Measurements from ENCODE around the gene MYO5B.
A peak's percentile ranks its signal among the peaks of the same experiment; 100 is the strongest.
"Not testable (repeated sequence)": the region's sequence is repeated elsewhere in the genome, so short reads cannot be mapped to it uniquely, and the experiment has no call there.

Gene MYO5B

GRCh38 chr18:49911427-49911826 is 283.5 kb downstream of the MYO5B start:
- DNase-seq = no peak

GRCh38 chr18:49910986-49911385 is 284.0 kb downstream of the MYO5B start:
- DNase-seq = no peak

- DNase-seq = no peak
These were observed 284.9 kb downstream of the MYO5B start for GRCh38 chr18:49910019-49910418.

- peak; percentile 16 for DNase-seq
These were observed 287.5 kb downstream of the MYO5B start for GRCh38 chr18:49907346-49907929.

GRCh38 chr18:49905771-49906170 is 289.2 kb downstream of the MYO5B start:
- DNase-seq = no peak

GRCh38 chr18:49904871-49905555 is 289.9 kb downstream of the MYO5B start:
- no peak for DNase-seq

- no peak for DNase-seq
These were observed 293.0 kb downstream of the MYO5B start for GRCh38 chr18:49901862-49902340.

GRCh38 chr18:49899657-49900330 is 295.2 kb downstream of the MYO5B start:
- no peak for DNase-seq

- peak; percentile 63 for DNase-seq
These were observed 296.5 kb downstream of the MYO5B start for GRCh38 chr18:49898421-49898820.

GRCh38 chr18:49894517-49895226 is 300.3 kb downstream of the MYO5B start:
- DNase-seq = no peak

- no peak for DNase-seq
These were observed 301.9 kb downstream of the MYO5B start for GRCh38 chr18:49893036-49893435.

- DNase-seq = peak; percentile 23
These were observed 302.6 kb downstream of the MYO5B start for GRCh38 chr18:49892148-49892924.

GRCh38 chr18:49890041-49890440 is 304.9 kb downstream of the MYO5B start:
- DNase-seq = no peak

- not testable (repeated sequence) for DNase-seq
These were observed 305.4 kb downstream of the MYO5B start for GRCh38 chr18:49889552-49889951.

- no peak for DNase-seq
These were observed 307.8 kb downstream of the MYO5B start for GRCh38 chr18:49886891-49887764.

GRCh38 chr18:49884959-49885358 is 310.0 kb downstream of the MYO5B start:
- DNase-seq = no peak

- DNase-seq = no peak
These were observed 310.5 kb downstream of the MYO5B start for GRCh38 chr18:49884465-49884864.

GRCh38 chr18:49880661-49881060 is 314.3 kb downstream of the MYO5B start:
- no peak for DNase-seq

- no peak for DNase-seq
These were observed 315.7 kb downstream of the MYO5B start for GRCh38 chr18:49879271-49879580.

GRCh38 chr18:49878567-49879270 is 316.2 kb downstream of the MYO5B start:
- no peak for DNase-seq

GRCh38 chr18:49878015-49878414 is 316.9 kb downstream of the MYO5B start:
- no peak for DNase-seq
